GM19193 (cell line): Measurements from ENCODE around the gene BUB1B.

Experiments used
- POLR2A ChIP-seq: IDR thresholded peaks from 4 replicates; pipeline ENCODE4 v1.6.1; 2011; ENCODE audit not compliant: insufficient read depth, insufficient read length; ENCODE audit errors: extremely low read depth

BUB1B gene

DNA sequence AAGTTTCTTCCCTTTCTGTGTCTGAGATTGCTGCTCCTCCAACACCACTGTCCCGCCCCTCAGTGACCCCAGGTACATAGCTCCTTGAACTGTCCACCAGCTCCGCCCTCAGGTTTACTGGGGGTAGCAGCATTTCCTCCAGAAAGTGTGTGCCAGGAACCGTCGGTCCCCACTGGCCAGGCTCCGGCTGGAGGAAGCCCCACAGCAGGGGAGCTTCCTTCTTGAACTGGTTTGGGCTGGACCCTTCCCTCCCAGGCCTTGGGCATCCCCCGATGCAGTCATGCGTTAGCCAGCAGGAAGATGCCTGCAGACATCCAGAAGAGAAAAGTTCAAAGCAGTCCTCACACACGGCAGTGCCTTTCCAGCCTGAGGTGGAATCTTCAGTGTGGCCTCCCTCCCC, 97.7 kb downstream of the BUB1B start:
- no peak for TF ChIP-seq POLR2A

- TF ChIP-seq POLR2A = no peak
Measured at GRCh38 chr15:40259021-40259420, 98.2 kb downstream of the BUB1B start.

DNA sequence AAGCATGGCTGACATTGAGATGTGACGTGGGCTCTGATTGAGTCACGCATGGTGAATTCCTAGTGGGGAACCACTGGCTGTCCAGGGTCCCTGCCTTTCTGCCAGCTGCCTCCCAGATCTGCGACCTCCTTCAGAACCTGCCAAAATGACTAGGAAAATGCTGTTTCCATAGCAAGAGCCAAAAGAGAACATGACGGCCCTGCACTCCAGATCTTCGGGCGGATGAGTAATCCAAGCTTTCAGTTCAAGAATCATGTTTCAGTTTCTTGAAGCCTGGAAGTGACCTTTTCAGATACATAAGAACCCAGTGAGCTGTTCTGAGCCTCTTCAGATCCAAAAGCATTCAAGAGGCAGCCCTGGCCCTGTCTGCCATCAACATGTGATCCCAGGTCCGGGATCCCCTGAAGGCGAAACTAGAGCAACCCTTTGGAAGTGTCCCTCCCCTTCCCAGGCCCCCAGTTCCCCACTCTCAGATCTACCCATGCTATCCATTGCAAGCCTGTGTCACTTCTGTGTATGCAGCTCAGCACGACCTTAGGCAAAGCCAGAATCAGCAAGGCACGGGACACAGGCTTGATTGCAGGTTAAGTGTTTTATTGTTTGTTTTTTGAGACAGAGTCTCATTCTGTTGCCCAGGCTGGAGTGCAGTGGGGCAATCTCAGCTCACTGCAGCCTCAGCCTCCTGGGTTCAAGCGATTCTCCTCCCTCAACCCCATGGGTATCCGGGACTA, 102.3 kb downstream of the BUB1B start:
- no peak for TF ChIP-seq POLR2A

DNA sequence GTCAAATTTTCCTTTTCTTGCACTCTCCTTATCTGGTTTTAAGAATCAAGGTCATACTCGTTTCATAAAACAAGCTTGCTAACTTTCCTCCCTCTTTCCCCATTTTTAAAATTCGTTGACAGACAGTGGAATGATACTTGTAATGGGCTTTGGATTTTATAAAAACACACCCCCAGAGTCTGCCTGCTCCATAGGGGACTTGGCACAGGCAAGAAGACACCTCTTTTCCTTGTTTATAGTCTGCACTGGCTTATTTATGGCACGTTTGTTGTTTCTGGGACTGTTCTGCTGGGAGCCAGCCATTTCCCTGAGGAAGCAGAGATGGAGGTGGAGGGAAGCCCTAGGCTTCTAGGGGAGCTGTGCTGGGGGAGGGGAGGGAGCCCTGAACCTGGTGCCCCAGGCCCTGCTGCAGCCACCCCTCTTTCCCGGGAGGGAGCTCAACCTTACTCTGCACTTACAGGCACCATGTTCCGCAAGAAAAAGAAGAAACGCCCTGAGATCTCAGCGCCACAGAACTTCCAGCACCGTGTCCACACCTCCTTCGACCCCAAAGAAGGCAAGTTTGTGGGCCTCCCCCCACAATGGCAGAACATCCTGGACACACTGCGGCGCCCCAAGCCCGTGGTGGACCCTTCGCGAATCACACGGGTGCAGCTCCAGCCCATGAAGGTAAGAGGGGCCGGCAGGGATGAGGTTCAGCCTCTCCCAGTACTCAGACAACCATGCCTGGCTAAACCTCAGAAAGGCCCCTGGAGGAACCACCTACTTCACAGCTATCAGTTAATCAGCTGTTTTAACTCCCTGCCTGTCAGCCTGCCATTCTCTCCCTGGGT, 103.7 kb downstream of the BUB1B start:
- TF ChIP-seq POLR2A = no peak

DNA sequence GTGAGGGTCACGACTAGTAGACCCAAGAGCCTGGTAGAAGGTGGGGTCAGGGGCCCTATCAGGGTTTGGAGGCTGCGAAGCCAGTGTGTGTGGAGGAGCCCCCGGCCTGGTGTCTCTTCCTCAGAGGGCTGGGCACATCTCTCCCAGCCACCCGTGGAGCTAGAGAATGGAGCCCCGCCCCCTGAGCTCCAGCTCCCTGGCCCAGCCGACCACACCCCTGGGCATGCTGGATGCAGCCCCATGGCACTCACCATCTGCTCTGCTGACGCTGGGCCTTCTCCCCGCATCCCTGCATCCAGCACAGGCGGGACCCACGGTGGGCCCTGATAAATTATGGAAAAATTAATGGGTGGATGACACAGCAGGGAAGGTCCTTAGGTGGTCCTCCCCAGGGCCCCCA, 104.5 kb downstream of the BUB1B start:
- no peak for TF ChIP-seq POLR2A

DNA sequence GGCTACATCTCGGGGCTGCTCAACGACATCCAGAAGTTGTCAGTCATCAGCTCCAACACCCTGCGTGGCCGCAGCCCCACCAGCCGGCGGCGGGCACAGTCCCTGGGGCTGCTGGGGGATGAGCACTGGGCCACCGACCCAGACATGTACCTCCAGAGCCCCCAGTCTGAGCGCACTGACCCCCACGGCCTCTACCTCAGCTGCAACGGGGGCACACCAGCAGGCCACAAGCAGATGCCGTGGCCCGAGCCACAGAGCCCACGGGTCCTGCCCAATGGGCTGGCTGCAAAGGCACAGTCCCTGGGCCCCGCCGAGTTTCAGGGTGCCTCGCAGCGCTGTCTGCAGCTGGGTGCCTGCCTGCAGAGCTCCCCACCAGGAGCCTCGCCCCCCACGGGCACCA, 105.0 kb downstream of the BUB1B start:
- TF ChIP-seq POLR2A = no peak

GRCh38 chr15:40266828-40267304, 106.0 kb downstream of the BUB1B start:
- TF ChIP-seq POLR2A = no peak

- no peak for TF ChIP-seq POLR2A
Measured at GRCh38 chr15:40267670-40268069, 106.8 kb downstream of the BUB1B start.

DNA sequence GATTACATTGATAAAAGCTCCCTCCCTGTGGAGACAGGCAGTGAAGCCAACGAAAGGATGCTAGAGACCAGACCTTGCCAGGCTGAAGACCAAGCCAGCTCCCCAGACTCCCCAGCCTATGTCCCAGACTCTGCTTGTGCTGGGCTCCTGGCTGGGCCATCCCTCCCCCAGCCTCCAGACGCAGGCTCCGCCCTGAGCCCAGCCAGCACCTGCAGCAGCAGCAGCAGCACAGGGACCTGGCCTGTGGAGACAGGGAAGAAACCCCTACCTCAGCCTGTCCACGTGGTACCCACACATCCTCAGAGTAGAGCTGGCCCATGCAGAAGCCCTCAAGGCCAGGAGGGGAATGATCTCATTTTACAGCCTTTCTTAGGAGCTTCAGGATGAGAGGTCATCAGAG, 108.7 kb downstream of the BUB1B start:
- TF ChIP-seq POLR2A = no peak

- no peak for TF ChIP-seq POLR2A
Measured at GRCh38 chr15:40270246-40270995, 109.6 kb downstream of the BUB1B start.
